Mesenchymal stem cell (in vitro differentiated cells and primary cell): Measurements from ENCODE around the gene SLC11A2.

ENCODE experiments used
- DNase-seq: peaks from one replicate; pipeline ENCODE4 v3.0.0-alpha.2; 2013
- H2AFZ ChIP-seq: one replicate; pipeline ENCODE4 v1.6.1; 2013; ENCODE audit warnings: low read depth, mild to moderate bottlenecking, control low read depth, inconsistent platforms, low read length, moderate library complexity
- H2AK5ac ChIP-seq: 2 replicates; pipeline ENCODE4 v1.6.1; 2013; ENCODE audit warnings: low read length, moderate library complexity, mild to moderate bottlenecking, inconsistent platforms; ENCODE audit not compliant: severe bottlenecking
- H2BK120ac ChIP-seq: one replicate; pipeline ENCODE4 v1.6.1; 2013; ENCODE audit warnings: low read depth, mild to moderate bottlenecking, inconsistent platforms, low read length, moderate library complexity
- H2BK12ac ChIP-seq, 2 experiments: one replicate each; pipeline ENCODE4 v1.6.1; 2013; ENCODE audit warnings: inconsistent platforms in 2 of 2, low read length in 2 of 2, mild to moderate bottlenecking in 2 of 2, moderate library complexity in 2 of 2, control low read depth in 1 of 2
- H2BK15ac ChIP-seq: one replicate; pipeline ENCODE4 v1.6.1; 2013; ENCODE audit warnings: mild to moderate bottlenecking, low read depth, inconsistent platforms; ENCODE audit not compliant: poor library complexity, severe bottlenecking
- H2BK5ac ChIP-seq: 2 replicates; pipeline ENCODE4 v1.6.1; 2013; ENCODE audit warnings: low read depth, mild to moderate bottlenecking, low read length, control low read depth, inconsistent platforms; ENCODE audit not compliant: poor library complexity, severe bottlenecking
- H3K14ac ChIP-seq, 2 experiments: one replicate each; pipeline ENCODE4 v1.6.1; 2013; ENCODE audit warnings: inconsistent platforms in 2 of 2, low read length in 2 of 2, control low read depth in 1 of 2, mild to moderate bottlenecking in 1 of 2, moderate library complexity in 1 of 2
- H3K18ac ChIP-seq, 2 experiments: one replicate each; pipeline ENCODE4 v1.6.1; 2013; ENCODE audit warnings: inconsistent platforms in 2 of 2, low read length in 2 of 2, control low read depth in 1 of 2, low read depth in 1 of 2, mild to moderate bottlenecking in 1 of 2
- H3K23ac ChIP-seq, 2 experiments: one replicate each; pipeline ENCODE4 v1.6.1; 2013; ENCODE audit warnings: inconsistent platforms in 2 of 2, low read length in 2 of 2, mild to moderate bottlenecking in 2 of 2, moderate library complexity in 2 of 2, control low read depth in 1 of 2
- H3K27ac ChIP-seq: 2 replicates; pipeline ENCODE4 v1.5.1; 2013; ENCODE audit warnings: mild to moderate bottlenecking, moderate library complexity, low read length, control low read depth, inconsistent platforms; ENCODE audit not compliant: poor library complexity, severe bottlenecking
- H3K27me3 ChIP-seq, 2 experiments: 2 replicates each; pipeline versions ENCODE4 v1.6.1 to v1.7.0; 2013; ENCODE audit warnings: low read length in 2 of 2, mild to moderate bottlenecking in 2 of 2, moderate library complexity in 2 of 2, control low read depth in 1 of 2, inconsistent platforms in 1 of 2; ENCODE audit not compliant: control insufficient read depth in 1 of 2, insufficient read depth in 1 of 2
- H3K36me3 ChIP-seq, 2 experiments: 2 replicates each; pipeline versions ENCODE4 v1.6.1 to v1.7.0; 2013; ENCODE audit warnings: low read length in 2 of 2, control low read depth in 1 of 2, inconsistent platforms in 1 of 2, low read depth in 1 of 2, mild to moderate bottlenecking in 1 of 2; ENCODE audit not compliant: insufficient read depth in 2 of 2, control insufficient read depth in 1 of 2
- H3K4ac ChIP-seq, 2 experiments: one replicate each; pipeline ENCODE4 v1.6.1; 2013; ENCODE audit warnings: inconsistent platforms in 2 of 2, low read length in 2 of 2, mild to moderate bottlenecking in 2 of 2, moderate library complexity in 2 of 2, control low read depth in 1 of 2, low read depth in 1 of 2
- H3K4me1 ChIP-seq: 2 replicates; pipeline ENCODE4 v1.6.1; 2013; ENCODE audit warnings: low read depth, low read length, control low read depth; ENCODE audit not compliant: control insufficient read depth, insufficient read depth
- H3K4me2 ChIP-seq: 2 replicates; pipeline ENCODE4 v1.6.1; 2013; ENCODE audit warnings: low read length, mild to moderate bottlenecking, inconsistent platforms; ENCODE audit not compliant: poor library complexity, severe bottlenecking
- H3K4me3 ChIP-seq, 2 experiments: 2 replicates each; pipeline versions ENCODE4 v1.5.1 to v1.7.0; 2013; ENCODE audit warnings: low read length in 2 of 2, mild to moderate bottlenecking in 2 of 2, control low read depth in 1 of 2, low read depth in 1 of 2; ENCODE audit not compliant: insufficient read depth in 1 of 2
- H3K79me1 ChIP-seq: replicated peaks from 2 replicates; pipeline ENCODE4 v1.6.1; 2013; ENCODE audit warnings: mild to moderate bottlenecking, control low read depth, low read length, inconsistent platforms; ENCODE audit not compliant: poor library complexity, severe bottlenecking
- H3K9ac ChIP-seq: 2 replicates; pipeline ENCODE4 v1.7.0; 2013; ENCODE audit warnings: mild to moderate bottlenecking, low read length, moderate library complexity
- H3K9me3 ChIP-seq: 2 replicates; pipeline ENCODE4 v1.7.0; 2013; ENCODE audit warnings: mild to moderate bottlenecking, low read length; ENCODE audit not compliant: control insufficient read depth
- H4K8ac ChIP-seq: one replicate; pipeline ENCODE4 v1.6.1; 2013; ENCODE audit warnings: inconsistent platforms, mild to moderate bottlenecking, low read length, moderate library complexity
- H4K91ac ChIP-seq: one replicate; pipeline ENCODE4 v1.6.1; 2013; ENCODE audit warnings: mild to moderate bottlenecking, low read length, inconsistent platforms
- WGBS: methylation state at CpG from one replicate; pipeline ENCODE4 v1.1.7; 2013; ENCODE audit warnings: mixed read lengths; 5-methylcytosine and 5-hydroxymethylcytosine counted together

Gene SLC11A2

GRCh38 chr12:50952510-50952909 is 73.7 kb downstream of the SLC11A2 start, which contains the start of gene HIGD1C:
Gene HIGD1C, plus strand, starts transcription at chr12:50952544. Its CDS starts 1,455 bp downstream, at chr12:50953999.
- Histone ChIP-seq H3K14ac (no peak within 1 kb of the TSS), H2AK5ac (no peak within 1 kb of the TSS), H2BK120ac (no peak within 1 kb of the TSS), H3K4me2 (no peak within 1 kb of the TSS), H2BK12ac (no peak within 1 kb of the TSS), H4K91ac (no peak within 1 kb of the TSS), H2BK15ac (no peak within 1 kb of the TSS), H3K4ac (no peak within 1 kb of the TSS), H4K8ac (no peak within 1 kb of the TSS), H3K9me3 (no peaks in the 10 kb centered on the region), H2BK5ac (no peak within 1 kb of the TSS), H3K18ac (no peak within 1 kb of the TSS), H3K79me1 (no peaks in the 10 kb centered on the region), H3K27me3 (no peaks in the 10 kb centered on the region), H3K4me1 (no peaks in the 10 kb centered on the region), H3K4me3 (no peak within 1 kb of the TSS), H2AFZ (no peak within 1 kb of the TSS), H3K23ac (no peak within 1 kb of the TSS), H3K27ac (no peak within 1 kb of the TSS), H3K9ac (no peak within 1 kb of the TSS), H3K36me3 (peaks cover 0 to 9% of the 10 kb centered on the region in 2 experiments)
- WGBS: 95% methylated on average over 19 of the region's 19 CpGs
- DNase-seq: no peak

DNA sequence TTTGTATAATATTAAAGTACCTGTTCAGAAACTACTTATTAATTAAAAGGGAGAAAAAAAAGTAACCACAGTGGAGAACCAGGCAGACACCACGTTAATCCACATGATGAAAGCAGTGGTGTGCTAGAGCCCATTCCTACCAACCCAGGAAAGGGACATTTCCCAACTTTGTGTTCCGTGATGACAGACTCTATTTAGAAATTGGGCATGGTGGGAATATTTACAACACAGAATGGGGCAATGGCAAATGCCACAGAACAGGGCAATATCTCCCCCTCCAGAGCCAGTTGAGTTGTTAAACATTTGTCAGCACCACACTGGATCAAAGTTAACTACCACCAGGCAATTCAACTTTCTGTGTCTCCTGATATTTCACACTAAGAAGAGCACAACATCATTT is 75.1 kb downstream of the SLC11A2 start:
- Histone ChIP-seq H3K14ac (no peak overlapping the region), H2BK12ac (no peak overlapping the region), H3K36me3 (peaks cover 0 to 9% of the 10 kb centered on the region in 2 experiments), H4K91ac (no peak overlapping the region), H3K4me1 (no peaks in the 10 kb centered on the region), H3K18ac (no peak overlapping the region), H3K79me1 (no peaks in the 10 kb centered on the region), H3K9me3 (no peaks in the 10 kb centered on the region), H2BK15ac (no peak overlapping the region), H4K8ac (no peak overlapping the region), H2BK5ac (no peak overlapping the region), H3K23ac (no peak overlapping the region), H3K9ac (no peak overlapping the region), H3K4me2 (no peak overlapping the region), H3K4ac (no peak overlapping the region), H2AK5ac (no peak overlapping the region), H2AFZ (no peak overlapping the region), H3K27ac (no peak overlapping the region), H2BK120ac (no peak overlapping the region), H3K27me3 (no peaks in the 10 kb centered on the region), H3K4me3 (no peak overlapping the region)
- 100% methylated on average over 1 of the region's 2 CpGs for WGBS
- DNase-seq: no peak

DNA sequence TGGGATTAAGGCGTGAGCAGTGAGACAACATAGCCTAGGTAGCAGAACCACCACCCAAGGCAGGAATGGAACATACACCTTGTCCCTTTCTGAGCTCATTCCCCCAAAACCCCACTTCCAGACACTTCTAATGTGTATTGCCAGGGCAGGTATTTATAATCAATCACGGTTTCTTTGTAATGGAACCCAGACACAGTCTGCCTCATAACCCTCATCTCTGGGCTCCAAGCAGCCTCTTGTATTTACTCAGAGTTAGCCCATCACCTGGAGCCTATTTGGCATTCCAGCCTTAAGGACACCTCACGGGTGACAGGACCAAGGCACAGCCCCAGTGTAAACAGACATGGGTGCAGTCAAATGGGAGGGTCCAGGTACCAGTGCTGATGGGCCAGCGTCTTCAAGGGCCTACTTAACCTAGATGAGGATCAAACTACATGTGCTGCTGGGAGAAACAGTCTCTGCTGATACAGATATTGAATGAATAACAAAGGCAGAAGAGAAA is 76.3 kb downstream of the SLC11A2 start:
- DNase-seq: no peak
- Histone ChIP-seq H2BK12ac (no peak overlapping the region), H3K4me2 (no peak overlapping the region), H3K18ac (no peak overlapping the region), H3K79me1 (no peaks in the 10 kb centered on the region), H3K4me1 (no peaks in the 10 kb centered on the region), H2BK5ac (no peak overlapping the region), H3K14ac (no peak overlapping the region), H4K91ac (no peak overlapping the region), H2BK15ac (no peak overlapping the region), H3K4me3 (no peak overlapping the region), H2AK5ac (no peak overlapping the region), H3K36me3 (peaks cover 0 to 9% of the 10 kb centered on the region in 2 experiments), H3K4ac (no peak overlapping the region), H4K8ac (no peak overlapping the region), H3K27me3 (no peaks in the 10 kb centered on the region), H2BK120ac (no peak overlapping the region), H3K27ac (no peak overlapping the region), H3K9me3 (no peaks in the 10 kb centered on the region), H3K9ac (no peak overlapping the region), H2AFZ (no peak overlapping the region), H3K23ac (no peak overlapping the region)
- 99% methylated on average over 4 of the region's 4 CpGs for WGBS

GRCh38 chr12:50948798-50949197 is 77.4 kb downstream of the SLC11A2 start:
- H3K18ac ChIP-seq: no peak overlapping the region
- no peaks in the 10 kb centered on the region for H3K27me3 ChIP-seq
- no peak overlapping the region for H2AK5ac ChIP-seq
- no peak overlapping the region for H3K4ac ChIP-seq
- H3K4me3 ChIP-seq: no peak overlapping the region
- no peaks in the 10 kb centered on the region for H3K4me1 ChIP-seq
- no peak overlapping the region for H3K14ac ChIP-seq
- WGBS: 96% methylated on average over 2 of the region's 4 CpGs
- H3K9me3 ChIP-seq: no peaks in the 10 kb centered on the region
- no peak for DNase-seq
- H3K27ac ChIP-seq: no peak overlapping the region
- no peak overlapping the region for H2BK5ac ChIP-seq
- H3K79me1 ChIP-seq: no peaks in the 10 kb centered on the region
- H2AFZ ChIP-seq: no peak overlapping the region
- no peak overlapping the region for H3K4me2 ChIP-seq
- no peak overlapping the region for H4K8ac ChIP-seq
- H3K9ac ChIP-seq: no peak overlapping the region
- no peak overlapping the region for H2BK12ac ChIP-seq
- no peak overlapping the region for H2BK120ac ChIP-seq
- H3K23ac ChIP-seq: no peak overlapping the region
- no peak overlapping the region for H4K91ac ChIP-seq
- H3K36me3 ChIP-seq: peaks cover 0 to 6% of the 10 kb centered on the region in 2 experiments
- H2BK15ac ChIP-seq: no peak overlapping the region
